WTC11 (cell line): ENCODE data around the gene XPR1. TPM values are rescaled to one million over a fixed set of nuclear protein-coding genes. Genes with fewer than 3 reads are reported as not detected.

Experiments
- ATAC-seq: fragments of 200-7000 bp; cut with Tn5 transposase; 2 replicates; pipeline ENCODE4 v1.10.0; 2021; ENCODE audit warnings: mild to moderate bottlenecking, moderate library complexity
- CTCF ChIA-PET: fragments of 300-600 bp; sonication (Branson Sonifier 250); formaldehyde crosslinking; loops from one replicate; lab custom pipeline; 2021; ENCODE audit warnings: antibody characterized with exemption; lab: Charles Lee
- POLR2A ChIA-PET: fragments of 350-600 bp; sonication (Branson Sonifier 250); formaldehyde crosslinking; loops from one replicate; lab custom pipeline; 2021; ENCODE audit warnings: antibody characterized with exemption; lab: Charles Lee
- DNase-seq: peaks from one replicate; pipeline ENCODE4 v3.0.0; 2021; ENCODE audit warnings: low spot score
- H3K27ac Mint-ChIP-seq: 2 replicates; pipeline ENCODE4 v1.8.0; 2021; ENCODE audit warnings: mixed read lengths
- H3K27me3 Mint-ChIP-seq: 2 replicates; pipeline ENCODE4 v1.8.0; 2021; ENCODE audit warnings: low read depth, mild to moderate bottlenecking, moderate library complexity, mixed read lengths
- H3K36me3 Mint-ChIP-seq: 2 replicates; pipeline ENCODE4 v1.8.0; 2021; ENCODE audit warnings: mixed read lengths
- H3K4me1 Mint-ChIP-seq: 2 replicates; pipeline ENCODE4 v1.8.0; 2022; ENCODE audit warnings: mixed read lengths
- H3K4me3 Mint-ChIP-seq: 2 replicates; pipeline ENCODE4 v1.8.0; 2021; ENCODE audit warnings: mild to moderate bottlenecking, moderate library complexity, mixed read lengths
- H3K9me3 Mint-ChIP-seq: 2 replicates; pipeline ENCODE4 v1.8.0; 2021; ENCODE audit warnings: mixed read lengths
- ARID4B ChIP-seq: sonication (generic); formaldehyde crosslinking; IDR thresholded peaks from 2 replicates; pipeline ENCODE4 v1.8.0; 2023; ENCODE audit warnings: missing genetic modification reagents, mild to moderate bottlenecking, borderline replicate concordance
- ATF3 ChIP-seq: sonication (generic); formaldehyde crosslinking; conservative IDR thresholded peaks from 2 replicates; pipeline ENCODE4 v1.8.1; 2022; ENCODE audit warnings: mild to moderate bottlenecking, missing genetic modification reagents
- EMX1 ChIP-seq: fragments of 250-450 bp; sonication (Bioruptor Pico); IDR thresholded peaks from 2 replicates; pipeline ENCODE4 v1.8.0; 2021; ENCODE audit warnings: mild to moderate bottlenecking
- FOXK1 ChIP-seq: sonication (generic); formaldehyde crosslinking; IDR thresholded peaks from 2 replicates; pipeline ENCODE4 v1.8.0; 2022; ENCODE audit warnings: mild to moderate bottlenecking, moderate library complexity, missing genetic modification reagents
- GABPB1 ChIP-seq: sonication (generic); formaldehyde crosslinking; IDR thresholded peaks from 2 replicates; pipeline ENCODE4 v1.8.1; 2023; ENCODE audit warnings: mild to moderate bottlenecking, missing genetic modification reagents
- JAZF1 ChIP-seq: fragments of 250-450 bp; sonication (Bioruptor Pico); IDR thresholded peaks from 2 replicates; pipeline ENCODE4 v1.9.0; 2021; ENCODE audit warnings: moderate library complexity, mild to moderate bottlenecking, inconsistent platforms
- MAX ChIP-seq: sonication (generic); formaldehyde crosslinking; IDR thresholded peaks from 2 replicates; pipeline ENCODE4 v1.8.0; 2022; ENCODE audit warnings: mild to moderate bottlenecking, missing genetic modification reagents
- NFATC4 ChIP-seq: fragments of 250-450 bp; sonication (Bioruptor Pico); IDR thresholded peaks from 2 replicates; pipeline ENCODE4 v1.9.0; 2021; ENCODE audit warnings: mild to moderate bottlenecking
- NFE2L1 ChIP-seq: sonication (generic); formaldehyde crosslinking; IDR thresholded peaks from 2 replicates; pipeline ENCODE4 v1.8.1; 2023; ENCODE audit warnings: missing genetic modification reagents
- OVOL2 ChIP-seq: fragments of 250-450 bp; sonication (Bioruptor Pico); IDR thresholded peaks from 2 replicates; pipeline ENCODE4 v1.9.0; 2021; ENCODE audit warnings: mild to moderate bottlenecking, borderline replicate concordance
- PRDM15 ChIP-seq: sonication (generic); formaldehyde crosslinking; IDR thresholded peaks from 2 replicates; pipeline ENCODE4 v1.8.0; 2022; ENCODE audit warnings: missing genetic modification reagents
- PREB ChIP-seq: sonication (generic); formaldehyde crosslinking; IDR thresholded peaks from 2 replicates; pipeline ENCODE4 v1.8.1; 2022; ENCODE audit warnings: mild to moderate bottlenecking, missing genetic modification reagents, moderate library complexity, borderline replicate concordance
- SMAD3 ChIP-seq: sonication (generic); formaldehyde crosslinking; IDR thresholded peaks from 2 replicates; pipeline ENCODE4 v1.8.0; 2022; ENCODE audit warnings: missing genetic modification reagents, mild to moderate bottlenecking, borderline replicate concordance
- SMAD4 ChIP-seq: sonication (generic); formaldehyde crosslinking; IDR thresholded peaks from 2 replicates; pipeline ENCODE4 v1.8.0; 2022; ENCODE audit warnings: mild to moderate bottlenecking, missing genetic modification reagents
- SP1 ChIP-seq: sonication (generic); formaldehyde crosslinking; conservative IDR thresholded peaks from 2 replicates; pipeline ENCODE4 v1.8.1; 2022; ENCODE audit warnings: missing genetic modification reagents
- ZMAT4 ChIP-seq: fragments of 250-450 bp; sonication (Bioruptor Pico); IDR thresholded peaks from 2 replicates; pipeline ENCODE4 v1.9.0; 2021; ENCODE audit warnings: mild to moderate bottlenecking
- ZNF138 ChIP-seq: sonication (generic); formaldehyde crosslinking; conservative IDR thresholded peaks from 2 replicates; pipeline ENCODE4 v1.8.1; 2022; ENCODE audit warnings: mild to moderate bottlenecking, moderate library complexity, missing genetic modification reagents
- ZNF263 ChIP-seq: sonication (generic); formaldehyde crosslinking; IDR thresholded peaks from 2 replicates; pipeline ENCODE4 v1.8.1; 2022; ENCODE audit warnings: low read depth, mild to moderate bottlenecking, moderate library complexity, missing genetic modification reagents
- ZNF423 ChIP-seq: fragments of 250-450 bp; sonication (Bioruptor Pico); IDR thresholded peaks from 2 replicates; pipeline ENCODE4 v2.1.2; 2022; ENCODE audit warnings: mild to moderate bottlenecking, moderate library complexity
- total RNA-seq: library from RNA; stranded (reverse); gene quantifications from 3 replicates; pipeline ENCODE4 v1.2.3, GENCODE V29; 2021

The XPR1 gene
- total RNA-seq, 1 experiment from 2014 or later, result 34.6 TPM

GRCh38 chr1:180939711-180940103, 307.9 kb downstream of the XPR1 start:
- H3K9me3 Mint-ChIP-seq, result no peaks in the 10 kb centered on the region
- no peak for DNase-seq
- ChIA-PET CTCF (interaction anchor here (0.7 to 2.3 kb wide), 3 partner anchors 19 to 24 kb away, joined by 3 to 8 read pairs (median 3); no protein-coding TSS in a partner anchor), POLR2A (no interaction called here)
- TF ChIP-seq PRDM15 (no peak), EMX1 (CRISPR knock-in tag) (no peak), ZMAT4 (CRISPR knock-in tag) (no peak), SP1 (CRISPR knock-in tag) (no peak), FOXK1 (CRISPR knock-in tag) (no peak), OVOL2 (CRISPR knock-in tag) (no peak), NFATC4 (no peak), GABPB1 (CRISPR knock-in tag) (no peak), MAX (CRISPR knock-in tag) (no peak), PREB (CRISPR knock-in tag) (no peak), ZNF263 (CRISPR knock-in tag) (no peak), ZNF423 (CRISPR knock-in tag) (no peak), ZNF138 (CRISPR knock-in tag) (no peak), ARID4B (no peak), SMAD3 (CRISPR knock-in tag) (no peak), NFE2L1 (CRISPR knock-in tag) (no peak), ATF3 (CRISPR knock-in tag) (no peak), SMAD4 (no peak), JAZF1 (CRISPR knock-in tag) (no peak)
- peaks cover 12% of the 10 kb centered on the region for H3K4me1 Mint-ChIP-seq
- no peak overlapping the region for H3K27ac Mint-ChIP-seq
- no peak for ATAC-seq
- H3K36me3 Mint-ChIP-seq, result no peaks in the 10 kb centered on the region
- peaks cover 4% of the 10 kb centered on the region for H3K27me3 Mint-ChIP-seq
- H3K4me3 Mint-ChIP-seq, result no peak overlapping the region

Other genes starting within 250 kb of the XPR1 start
- gene ACBD6, start 129.4 kb upstream of the XPR1 start, total RNA-seq, result 49.9 to 53.5 TPM (median 51.9 TPM) in 3 replicates
- gene OVAAL, start 73.1 kb upstream of the XPR1 start, total RNA-seq, result not detected in 3 replicates